Endometrium (tissue), 2 donors: ENCODE data around the gene FAM120C.

Source experiments
- FAIRE-seq: peaks from 2 replicates; lab custom pipeline; 2012; peaks lifted over from hg19 to GRCh38; lab: Jason Lieb, UNC
- donor health status: control.
- donor health status: control.

FAM120C gene

GRCh38 chrX:54171091-54171490 is 12.0 kb downstream of the FAM120C start:
- no peak for FAIRE-seq

GRCh38 chrX:54166915-54167314 is 16.1 kb downstream of the FAM120C start:
- no peak for FAIRE-seq

GRCh38 chrX:54157561-54157960 is 25.5 kb downstream of the FAM120C start:
- FAIRE-seq, result no peak

- FAIRE-seq, result no peak
These were observed 48.8 kb downstream of the FAM120C start for GRCh38 chrX:54134269-54134668.

- no peak for FAIRE-seq
These were observed 66.7 kb downstream of the FAM120C start for GRCh38 chrX:54116391-54116790.

GRCh38 chrX:54093571-54093970 is 89.5 kb downstream of the FAM120C start:
- no peak for FAIRE-seq

GRCh38 chrX:54093159-54093558 is 89.9 kb downstream of the FAM120C start:
- no peak for FAIRE-seq

- no peak for FAIRE-seq
These were observed 92.2 kb downstream of the FAM120C start for GRCh38 chrX:54090880-54091279.

- FAIRE-seq, result no peak
These were observed 93.9 kb downstream of the FAM120C start for GRCh38 chrX:54089191-54089590.

- no peak for FAIRE-seq
These were observed 95.4 kb downstream of the FAM120C start for GRCh38 chrX:54087661-54088060.

GRCh38 chrX:54085666-54086065 is 97.4 kb downstream of the FAM120C start:
- FAIRE-seq, result no peak

- no peak for FAIRE-seq
These were observed 106.2 kb downstream of the FAM120C start for GRCh38 chrX:54076903-54077302.

GRCh38 chrX:54074826-54075225 is 108.2 kb downstream of the FAM120C start:
- no peak for FAIRE-seq

GRCh38 chrX:54067766-54068165 is 115.3 kb downstream of the FAM120C start:
- FAIRE-seq, result no peak

- FAIRE-seq, result no peak
These were observed 116.2 kb downstream of the FAM120C start for GRCh38 chrX:54066841-54067240.

- FAIRE-seq, result no peak
These were observed 118.5 kb downstream of the FAM120C start for GRCh38 chrX:54064564-54064963.

- FAIRE-seq, result no peak
These were observed 119.7 kb downstream of the FAM120C start for GRCh38 chrX:54063361-54063760.

- no peak for FAIRE-seq
These were observed 133.3 kb downstream of the FAM120C start for GRCh38 chrX:54049801-54050200.

GRCh38 chrX:54048412-54048811 is 134.6 kb downstream of the FAM120C start:
- FAIRE-seq, result no peak

GRCh38 chrX:54045563-54046228 is 137.4 kb downstream of the FAM120C start:
- no peak for FAIRE-seq

GRCh38 chrX:54044877-54045338 is 138.1 kb downstream of the FAM120C start:
- no peak for FAIRE-seq

GRCh38 chrX:54044126-54044876 is 138.8 kb downstream of the FAM120C start, which contains the start of gene PHF8:
TSS of gene PHF8 (minus strand) at chrX:54044473. CDS start at chrX:54042728, 1,745 bp downstream.
- FAIRE-seq, result peak; percentile 85

- FAIRE-seq, result no peak
These were observed 139.4 kb downstream of the FAM120C start for GRCh38 chrX:54043541-54044125.
